ENCODE measurements around the gene DLEC1.

DLEC1 gene

DNA sequence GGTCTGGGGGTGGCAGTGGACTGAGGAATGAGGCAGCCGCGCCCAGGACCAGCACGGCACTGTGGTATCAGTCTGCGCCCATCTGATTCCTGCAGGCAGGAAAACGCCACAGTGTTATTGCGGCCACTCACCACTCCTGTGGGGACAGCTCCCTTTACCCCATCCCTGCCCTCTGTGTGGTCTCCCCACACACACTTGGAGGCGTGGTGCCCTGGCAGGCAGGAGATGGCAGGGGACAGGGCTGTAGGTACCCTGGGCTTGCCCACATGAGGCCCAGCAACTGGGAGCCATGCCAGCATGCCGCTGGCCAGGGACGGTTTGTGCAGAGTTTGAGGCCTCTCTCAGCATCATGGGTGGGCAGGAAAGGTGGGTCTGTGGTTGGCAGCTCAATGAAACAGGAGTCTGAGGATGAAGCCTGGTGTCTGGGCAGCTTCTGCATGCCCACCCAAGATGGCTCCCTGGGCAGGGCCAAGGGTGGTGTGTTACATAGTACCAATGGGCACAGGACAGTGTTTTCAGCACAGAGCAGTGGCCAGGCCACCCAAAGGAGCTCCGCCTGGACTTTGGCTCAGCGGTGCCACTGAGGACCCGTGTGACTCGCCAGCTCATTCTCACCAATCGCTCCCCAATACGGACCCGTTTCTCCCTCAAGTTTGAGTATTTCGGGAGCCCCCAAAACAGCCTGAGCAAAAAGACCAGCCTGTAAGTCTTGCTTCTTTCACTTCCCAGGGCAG is 70.7 kb downstream of the DLEC1 start:
- DNase-seq (ENCODE audit: insufficient read length, low spot score) (no peak), FAIRE-seq (no peak)
- no peak for TF ChIP-seq SPI1 (IDR thresholded peaks at IDR 0.05; ENCODE audit: low read depth, low read length)
- TF ChIP-seq POLR2A (IDR thresholded peaks at IDR 0.05; ENCODE audit: low read depth, low read length), result no peak
- TF ChIP-seq POLR2AphosphoS5 (IDR thresholded peaks at IDR 0.05; ENCODE audit: low read depth, low read length), result no peak
- TF ChIP-seq TAF1 (IDR thresholded peaks at IDR 0.05; ENCODE audit: low read depth, low read length), result no peak
- TF ChIP-seq PAX5 (IDR thresholded peaks at IDR 0.05; ENCODE audit: insufficient read depth, low read length, severe bottlenecking), result no peak
- TF ChIP-seq POU2F2 (IDR thresholded peaks at IDR 0.05; ENCODE audit: low read depth, low read length), result no peak

DNA sequence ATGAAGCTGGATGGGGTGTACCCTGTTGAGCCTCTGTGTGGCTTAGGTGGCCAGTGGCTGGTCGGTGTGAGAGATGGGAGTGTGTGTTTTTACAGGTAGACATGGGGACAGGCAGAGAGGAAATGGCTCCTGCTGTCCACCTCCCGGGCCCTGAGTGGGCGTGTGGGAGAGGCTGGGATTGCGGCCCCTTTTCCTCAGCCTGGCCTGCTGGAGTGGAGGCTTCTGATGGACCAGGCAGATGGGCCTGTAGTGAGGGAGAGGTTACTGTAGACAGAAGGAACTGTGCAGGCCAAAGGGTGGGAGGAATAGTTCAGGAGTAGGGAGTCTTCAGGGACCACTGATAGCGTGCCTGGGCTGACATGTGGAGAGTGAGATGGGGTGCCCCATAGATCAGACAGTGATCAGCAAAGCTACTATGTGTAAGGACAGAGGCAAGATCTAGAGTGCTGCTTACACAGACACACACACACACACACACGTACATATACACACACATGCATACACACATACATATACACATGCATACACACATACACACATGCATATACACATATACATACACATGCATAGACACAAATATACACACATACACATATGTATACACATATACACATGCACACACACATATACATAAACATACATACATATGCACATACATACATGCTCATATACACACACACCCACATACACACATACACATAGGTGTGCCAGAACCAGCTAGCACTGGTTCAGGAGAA is 71.5 kb downstream of the DLEC1 start:
- no peak for DNase-seq (ENCODE audit: insufficient read length, low spot score)
- FAIRE-seq, result peak; percentile 80
- TF ChIP-seq PAX5 (IDR thresholded peaks at IDR 0.05; ENCODE audit: insufficient read depth, low read length, severe bottlenecking), result no peak
- no peak for TF ChIP-seq SPI1 (IDR thresholded peaks at IDR 0.05; ENCODE audit: low read depth, low read length)
- TF ChIP-seq POU2F2 (IDR thresholded peaks at IDR 0.05; ENCODE audit: low read depth, low read length), result no peak
- TF ChIP-seq TAF1 (IDR thresholded peaks at IDR 0.05; ENCODE audit: low read depth, low read length), result no peak
- no peak for TF ChIP-seq POLR2AphosphoS5 (IDR thresholded peaks at IDR 0.05; ENCODE audit: low read depth, low read length)
- no peak for TF ChIP-seq POLR2A (IDR thresholded peaks at IDR 0.05; ENCODE audit: low read depth, low read length)

DNA sequence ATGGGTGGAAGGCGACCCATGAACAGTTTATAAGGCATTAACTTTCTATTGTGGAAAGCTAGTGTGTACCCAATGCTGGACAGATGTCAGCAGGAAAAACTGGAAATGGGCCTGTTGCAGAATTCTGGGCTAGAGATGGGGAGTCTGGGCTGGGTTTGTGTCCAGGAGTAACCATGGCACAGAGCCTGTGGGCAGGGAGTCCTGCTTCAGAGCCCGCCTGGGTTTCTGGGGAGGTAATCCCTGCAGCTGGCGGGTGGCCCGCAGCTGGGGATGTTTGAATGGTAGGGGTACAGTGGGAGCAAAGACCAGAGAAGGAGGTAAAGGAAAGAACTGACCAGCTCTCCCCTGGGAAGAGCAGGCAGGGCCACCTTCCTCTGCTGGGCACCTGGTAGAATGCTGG is 72.2 kb downstream of the DLEC1 start:
- TF ChIP-seq TAF1 (IDR thresholded peaks at IDR 0.05; ENCODE audit: low read depth, low read length) (no peak), POLR2AphosphoS5 (IDR thresholded peaks at IDR 0.05; ENCODE audit: low read depth, low read length) (no peak), PAX5 (IDR thresholded peaks at IDR 0.05; ENCODE audit: insufficient read depth, low read length, severe bottlenecking) (no peak), SPI1 (IDR thresholded peaks at IDR 0.05; ENCODE audit: low read depth, low read length) (no peak), POU2F2 (IDR thresholded peaks at IDR 0.05; ENCODE audit: low read depth, low read length) (no peak)
- FAIRE-seq (no peak), DNase-seq (ENCODE audit: insufficient read length, low spot score) (no peak)

DNA sequence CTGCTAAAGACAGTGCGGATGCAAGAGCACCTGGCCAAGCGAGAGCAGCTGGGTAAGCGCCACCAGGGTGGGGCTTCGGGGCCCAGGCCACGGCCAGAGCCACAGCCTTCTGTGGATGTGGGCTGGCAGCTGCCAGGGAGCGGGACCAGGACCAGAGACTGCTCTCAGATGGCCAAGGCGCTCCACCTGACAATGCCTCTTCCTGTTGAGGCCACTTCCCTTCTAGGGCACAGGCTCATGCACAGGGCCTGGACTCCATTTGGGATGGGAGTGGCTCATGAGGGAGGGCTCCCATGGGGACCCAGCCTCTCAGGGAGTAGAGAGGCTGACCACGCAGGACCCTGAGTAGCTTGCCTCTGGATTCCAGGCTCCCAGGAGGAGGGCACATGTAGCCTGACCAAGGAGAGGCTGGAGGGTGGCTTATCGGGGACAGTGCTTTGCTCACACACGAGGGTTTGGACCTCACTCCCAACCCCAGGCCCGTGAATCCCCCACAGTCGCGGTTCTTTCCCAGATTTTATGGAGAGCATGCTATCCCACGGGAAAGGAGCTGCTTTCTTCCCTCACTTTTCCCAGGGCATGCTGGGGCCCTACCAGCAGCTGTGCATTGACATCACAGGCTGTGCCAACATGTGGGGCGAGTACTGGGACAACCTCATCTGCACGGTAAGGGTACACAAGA is 72.8 kb downstream of the DLEC1 start:
- FAIRE-seq (no peak), DNase-seq (ENCODE audit: insufficient read length, low spot score) (no peak)
- TF ChIP-seq POLR2AphosphoS5 (IDR thresholded peaks at IDR 0.05; ENCODE audit: low read depth, low read length), result no peak
- TF ChIP-seq PAX5 (IDR thresholded peaks at IDR 0.05; ENCODE audit: insufficient read depth, low read length, severe bottlenecking), result no peak
- TF ChIP-seq POU2F2 (IDR thresholded peaks at IDR 0.05; ENCODE audit: low read depth, low read length), result no peak
- TF ChIP-seq SPI1 (IDR thresholded peaks at IDR 0.05; ENCODE audit: low read depth, low read length), result no peak

- FAIRE-seq (no peak), DNase-seq (ENCODE audit: insufficient read length, low spot score) (no peak)
- TF ChIP-seq POLR2A (IDR thresholded peaks at IDR 0.05; ENCODE audit: low read depth, low read length), result no peak
- no peak for TF ChIP-seq PAX5 (IDR thresholded peaks at IDR 0.05; ENCODE audit: insufficient read depth, low read length, severe bottlenecking)
- no peak for TF ChIP-seq POU2F2 (IDR thresholded peaks at IDR 0.05; ENCODE audit: low read depth, low read length)
- TF ChIP-seq SPI1 (IDR thresholded peaks at IDR 0.05; ENCODE audit: low read depth, low read length), result no peak
These were observed 73.4 kb downstream of the DLEC1 start for GRCh38 chr3:38112378-38112761.

GRCh38 chr3:38114052-38114874 is 75.3 kb downstream of the DLEC1 start:
- DNase-seq (ENCODE audit: insufficient read length, low spot score) (no peak), FAIRE-seq (no peak)
- TF ChIP-seq TAF1 (IDR thresholded peaks at IDR 0.05; ENCODE audit: low read depth, low read length), result no peak
- TF ChIP-seq POU2F2 (IDR thresholded peaks at IDR 0.05; ENCODE audit: low read depth, low read length), result no peak
- no peak for TF ChIP-seq SPI1 (IDR thresholded peaks at IDR 0.05; ENCODE audit: low read depth, low read length)
- no peak for TF ChIP-seq POLR2A (IDR thresholded peaks at IDR 0.05; ENCODE audit: low read depth, low read length)
- no peak for TF ChIP-seq POLR2AphosphoS5 (IDR thresholded peaks at IDR 0.05; ENCODE audit: low read depth, low read length)
- TF ChIP-seq PAX5 (IDR thresholded peaks at IDR 0.05; ENCODE audit: insufficient read depth, low read length, severe bottlenecking), result no peak

DNA sequence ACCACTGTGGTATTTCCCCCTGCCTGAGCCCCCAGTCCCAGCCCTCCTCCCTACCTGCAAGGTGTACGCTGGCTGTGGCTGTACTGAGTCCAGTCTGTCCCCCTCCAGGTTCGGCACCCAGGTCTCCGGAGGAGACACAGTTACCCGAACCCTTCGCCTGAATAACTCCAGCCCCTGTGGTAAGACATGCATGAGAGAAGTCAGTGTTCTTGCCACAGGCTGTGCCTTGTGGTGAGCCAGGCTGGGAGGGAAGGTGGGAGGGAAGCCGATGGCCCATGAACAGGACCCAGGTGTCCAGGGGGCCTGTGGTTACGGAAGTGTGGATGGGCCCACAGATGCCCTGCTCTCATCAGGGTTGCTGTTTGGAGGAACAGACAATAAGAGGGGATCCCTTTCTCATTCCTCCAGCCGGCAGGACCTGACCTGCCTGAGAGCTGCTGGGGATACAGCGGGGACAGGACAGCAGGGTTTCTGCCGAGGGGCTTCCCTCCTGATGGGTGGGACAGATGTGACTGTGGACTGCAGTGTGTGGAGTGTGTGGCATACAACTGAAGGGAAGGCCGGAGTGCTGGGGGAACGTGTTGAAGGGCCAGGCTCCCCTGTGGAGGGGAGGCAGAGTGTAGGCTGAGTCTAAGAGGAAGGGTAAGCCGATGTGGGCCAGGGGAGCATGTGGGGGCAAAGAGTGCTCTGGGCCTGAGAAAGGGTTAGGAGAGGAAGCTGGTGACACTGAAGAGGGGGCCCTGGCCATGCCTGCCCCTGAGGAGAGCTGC is 76.1 kb downstream of the DLEC1 start:
- no peak for TF ChIP-seq SPI1 (IDR thresholded peaks at IDR 0.05; ENCODE audit: low read depth, low read length)
- no peak for TF ChIP-seq POLR2AphosphoS5 (IDR thresholded peaks at IDR 0.05; ENCODE audit: low read depth, low read length)
- no peak for TF ChIP-seq POLR2A (IDR thresholded peaks at IDR 0.05; ENCODE audit: low read depth, low read length)
- TF ChIP-seq POU2F2 (IDR thresholded peaks at IDR 0.05; ENCODE audit: low read depth, low read length), result no peak
- no peak for TF ChIP-seq PAX5 (IDR thresholded peaks at IDR 0.05; ENCODE audit: insufficient read depth, low read length, severe bottlenecking)
- no peak for TF ChIP-seq TAF1 (IDR thresholded peaks at IDR 0.05; ENCODE audit: low read depth, low read length)
- FAIRE-seq, result peak; percentile 72

GRCh38 chr3:38115645-38116427 is 76.8 kb downstream of the DLEC1 start:
- DNase-seq (ENCODE audit: insufficient read length, low spot score) (no peak), FAIRE-seq (no peak)
- no peak for TF ChIP-seq POU2F2 (IDR thresholded peaks at IDR 0.05; ENCODE audit: low read depth, low read length)
- no peak for TF ChIP-seq TAF1 (IDR thresholded peaks at IDR 0.05; ENCODE audit: low read depth, low read length)
- TF ChIP-seq POLR2AphosphoS5 (IDR thresholded peaks at IDR 0.05; ENCODE audit: low read depth, low read length), result no peak
- no peak for TF ChIP-seq POLR2A (IDR thresholded peaks at IDR 0.05; ENCODE audit: low read depth, low read length)
- no peak for TF ChIP-seq SPI1 (IDR thresholded peaks at IDR 0.05; ENCODE audit: low read depth, low read length)
- no peak for TF ChIP-seq PAX5 (IDR thresholded peaks at IDR 0.05; ENCODE audit: insufficient read depth, low read length, severe bottlenecking)

More for the DNA sequence above, 76.1 kb downstream of the DLEC1 start:
- DNase-seq (ENCODE audit: insufficient read length, low spot score), result no peak
